Neutrophil (primary cell): ENCODE results near the gene ACAD9.
A peak's percentile ranks its signal among the peaks of the same experiment; 100 is the strongest.
"Not testable (repeated sequence)": the region's sequence is repeated elsewhere in the genome, so short reads cannot be mapped to it uniquely, and the experiment has no call there.

Source experiments
- H3K27ac ChIP-seq: fragments of 200-600 bp; sonication (generic); 2 replicates; pipeline ENCODE4 v1.5.1; 2016; ENCODE audit warnings: mild to moderate bottlenecking, moderate library complexity
- H3K27me3 ChIP-seq: fragments of 200-600 bp; sonication (generic); 2 replicates; pipeline ENCODE4 v1.6.0; 2016; ENCODE audit warnings: mild to moderate bottlenecking
- H3K36me3 ChIP-seq: fragments of 200-600 bp; sonication (generic); 2 replicates; pipeline ENCODE4 v1.5.1; 2017
- H3K4me1 ChIP-seq, 2 experiments: fragments of 200-600 bp in 1 of 2; sonication (generic) in 1 of 2; 1 replicate in 1 of 2; 2 replicates in 1 of 2; pipeline versions ENCODE4 v1.5.1 to v1.6.1; 2013 to 2016; ENCODE audit warnings: low read depth in 1 of 2, low read length in 1 of 2, mild to moderate bottlenecking in 1 of 2, moderate library complexity in 1 of 2; ENCODE audit not compliant: control insufficient read depth in 1 of 2, insufficient read depth in 1 of 2
- H3K4me3 ChIP-seq, 2 experiments: fragments of 200-600 bp in 1 of 2; sonication (generic) in 1 of 2; 1 replicate in 1 of 2; 2 replicates in 1 of 2; pipeline ENCODE4 v1.5.1; 2013 to 2016; ENCODE audit warnings: low read depth in 1 of 2, low read length in 1 of 2, mild to moderate bottlenecking in 1 of 2, moderate library complexity in 1 of 2
- H3K9me3 ChIP-seq: fragments of 200-600 bp; sonication (generic); 2 replicates; pipeline ENCODE4 v1.5.1; 2016
- TF ChIP-seq, protein P1 (sequence below): fragments of 200-600 bp; sonication (generic); IDR thresholded peaks from 2 replicates; pipeline ENCODE4 v1.5.1; 2016; ENCODE audit warnings: antibody characterized with exemption

Gene ACAD9

DNA sequence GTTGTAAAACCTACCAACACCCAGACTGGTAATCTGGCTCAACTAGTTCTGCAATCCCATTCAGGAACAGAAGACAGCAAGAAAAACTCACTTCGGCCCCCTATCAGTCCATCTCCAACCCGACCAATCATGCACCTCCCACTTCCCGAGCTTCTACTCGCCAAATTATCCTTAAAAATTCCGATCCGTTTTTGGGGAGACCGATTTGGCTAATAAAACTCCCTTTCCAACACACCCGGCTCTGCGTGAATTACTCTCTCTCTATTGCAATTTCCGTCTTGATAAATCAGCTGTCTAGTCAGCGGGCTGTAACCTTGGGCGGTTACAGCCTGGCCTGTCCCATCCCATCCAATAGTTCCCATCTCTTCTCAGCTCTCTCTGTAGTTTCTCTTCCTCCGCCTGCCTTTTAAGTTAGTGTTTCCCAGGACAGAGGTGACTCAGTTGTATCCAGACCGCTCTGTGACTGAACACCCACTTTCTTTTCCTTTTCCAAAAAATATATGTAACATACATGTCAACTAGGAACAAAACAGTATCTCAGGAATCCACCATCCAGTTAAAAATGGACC, 780 bp upstream of the ACAD9 start:
- TF ChIP-seq, protein P1, sequence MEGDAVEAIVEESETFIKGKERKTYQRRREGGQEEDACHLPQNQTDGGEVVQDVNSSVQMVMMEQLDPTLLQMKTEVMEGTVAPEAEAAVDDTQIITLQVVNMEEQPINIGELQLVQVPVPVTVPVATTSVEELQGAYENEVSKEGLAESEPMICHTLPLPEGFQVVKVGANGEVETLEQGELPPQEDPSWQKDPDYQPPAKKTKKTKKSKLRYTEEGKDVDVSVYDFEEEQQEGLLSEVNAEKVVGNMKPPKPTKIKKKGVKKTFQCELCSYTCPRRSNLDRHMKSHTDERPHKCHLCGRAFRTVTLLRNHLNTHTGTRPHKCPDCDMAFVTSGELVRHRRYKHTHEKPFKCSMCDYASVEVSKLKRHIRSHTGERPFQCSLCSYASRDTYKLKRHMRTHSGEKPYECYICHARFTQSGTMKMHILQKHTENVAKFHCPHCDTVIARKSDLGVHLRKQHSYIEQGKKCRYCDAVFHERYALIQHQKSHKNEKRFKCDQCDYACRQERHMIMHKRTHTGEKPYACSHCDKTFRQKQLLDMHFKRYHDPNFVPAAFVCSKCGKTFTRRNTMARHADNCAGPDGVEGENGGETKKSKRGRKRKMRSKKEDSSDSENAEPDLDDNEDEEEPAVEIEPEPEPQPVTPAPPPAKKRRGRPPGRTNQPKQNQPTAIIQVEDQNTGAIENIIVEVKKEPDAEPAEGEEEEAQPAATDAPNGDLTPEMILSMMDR = no peak
- Histone ChIP-seq H3K9me3 (no peaks in the 10 kb centered on the region), H3K4me3 (peak overlapping the region; percentile 77 to 83), H3K27ac (peak overlapping the region; percentile 81), H3K36me3 (no peaks in the 10 kb centered on the region), H3K27me3 (no peaks in the 10 kb centered on the region), H3K4me1 (peaks cover 46 to 50% of the 10 kb centered on the region in 2 experiments)

DNA sequence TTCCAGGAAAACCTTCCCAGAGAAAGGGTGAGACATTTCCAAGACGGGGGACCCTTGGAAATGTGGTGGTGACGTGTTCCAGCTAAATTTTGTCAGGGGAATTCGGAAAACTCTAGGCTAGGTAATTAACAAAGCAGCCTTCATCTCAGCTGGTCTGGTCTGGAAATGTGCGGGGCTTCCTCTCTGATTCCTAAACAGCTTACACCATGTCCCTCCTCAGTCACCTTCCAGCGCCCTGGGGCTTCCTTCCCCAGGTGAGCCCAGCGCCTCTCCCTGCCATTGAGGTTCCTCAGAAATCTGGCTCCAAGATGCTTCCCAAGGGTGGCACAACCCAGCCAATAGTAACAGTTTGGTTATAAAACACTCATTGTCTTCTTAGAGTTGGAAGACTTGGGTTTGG, 571 bp downstream of the ACAD9 start:
- H3K4me3 ChIP-seq = peak overlapping the region; percentile 77 to 83
- H3K27me3 ChIP-seq = no peaks in the 10 kb centered on the region
- H3K4me1 ChIP-seq = peaks cover 46 to 50% of the 10 kb centered on the region in 2 experiments
- H3K36me3 ChIP-seq = no peaks in the 10 kb centered on the region
- TF ChIP-seq, protein P1 = no peak
- H3K9me3 ChIP-seq = no peaks in the 10 kb centered on the region
- H3K27ac ChIP-seq = peak overlapping the region; percentile 81

DNA sequence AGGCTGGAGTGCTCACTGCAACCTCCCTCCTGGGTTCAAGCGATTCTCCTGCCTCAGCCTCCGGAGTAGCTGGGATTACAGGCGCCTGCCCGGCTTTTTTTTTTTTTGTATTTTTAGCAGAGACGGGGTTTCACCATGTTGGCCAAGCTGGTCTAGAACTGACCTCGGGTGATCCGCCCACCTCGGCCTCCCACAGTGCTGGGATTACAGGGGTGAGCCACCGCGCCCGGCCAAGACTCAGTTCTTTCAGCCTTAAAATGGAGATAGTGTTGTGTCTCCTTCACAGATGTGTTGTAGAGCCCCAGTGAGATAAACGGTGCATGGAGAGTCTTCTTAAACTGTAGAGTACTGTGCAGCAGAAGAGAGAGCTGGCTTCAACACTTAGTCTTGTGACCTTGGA, 1.0 kb downstream of the ACAD9 start:
- peaks cover 44 to 46% of the 10 kb centered on the region in 2 experiments for H3K4me1 ChIP-seq
- H3K36me3 ChIP-seq, H3K27ac ChIP-seq, H3K9me3 ChIP-seq, H3K27me3 ChIP-seq, H3K4me3 ChIP-seq: not testable (repeated sequence)

DNA sequence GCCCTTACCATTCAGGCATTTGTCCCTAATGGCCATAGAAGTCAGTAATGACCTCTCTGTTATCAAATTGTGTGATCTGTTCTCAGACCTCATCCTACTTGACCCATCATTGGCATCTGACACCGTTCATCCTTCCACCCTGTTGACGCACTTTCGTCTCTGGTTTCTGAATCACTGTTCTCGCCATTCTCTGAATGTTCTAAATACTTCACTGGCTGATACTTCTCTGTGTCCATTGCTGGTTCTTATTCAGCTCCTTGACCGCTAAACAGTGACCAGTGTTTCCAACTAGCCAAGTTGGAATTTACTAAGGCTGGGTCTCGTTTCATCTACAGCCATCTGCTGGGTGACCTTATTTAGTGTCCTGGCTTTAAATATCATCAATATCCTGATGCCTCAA, 2.2 kb downstream of the ACAD9 start:
- H3K36me3 ChIP-seq = no peaks in the 10 kb centered on the region
- no peaks in the 10 kb centered on the region for H3K27me3 ChIP-seq
- no peak overlapping the region for H3K27ac ChIP-seq
- TF ChIP-seq, protein P1 = no peak
- no peaks in the 10 kb centered on the region for H3K9me3 ChIP-seq
- H3K4me1 ChIP-seq = peaks cover 33 to 35% of the 10 kb centered on the region in 2 experiments
- H3K4me3 ChIP-seq = no peak overlapping the region

DNA sequence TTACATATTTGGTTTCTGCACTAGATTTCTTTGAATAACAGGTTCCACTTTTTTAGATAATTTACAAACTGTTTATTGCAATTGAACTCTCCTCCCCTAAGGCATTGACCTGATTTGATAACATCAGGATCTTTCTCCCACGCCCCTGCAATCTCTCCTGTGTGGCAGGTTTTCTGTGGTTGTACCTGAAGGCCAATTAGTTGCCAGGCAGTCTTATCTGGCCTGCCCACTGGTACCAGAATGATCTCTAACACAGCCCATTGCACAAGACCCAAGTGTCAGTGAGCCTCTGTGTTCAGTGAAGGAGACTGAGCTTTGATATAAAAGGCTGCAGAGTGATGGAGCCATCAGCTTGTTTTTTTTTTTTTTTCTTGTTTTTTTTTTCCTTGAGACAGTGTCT, 3.3 kb downstream of the ACAD9 start:
- Histone ChIP-seq H3K9me3 (no peaks in the 10 kb centered on the region), H3K27ac (no peak overlapping the region), H3K27me3 (no peaks in the 10 kb centered on the region), H3K36me3 (peaks cover under 1% of the 10 kb centered on the region), H3K4me1 (peaks cover 22 to 24% of the 10 kb centered on the region in 2 experiments), H3K4me3 (no peak overlapping the region)
- TF ChIP-seq, protein P1 = no peak

DNA sequence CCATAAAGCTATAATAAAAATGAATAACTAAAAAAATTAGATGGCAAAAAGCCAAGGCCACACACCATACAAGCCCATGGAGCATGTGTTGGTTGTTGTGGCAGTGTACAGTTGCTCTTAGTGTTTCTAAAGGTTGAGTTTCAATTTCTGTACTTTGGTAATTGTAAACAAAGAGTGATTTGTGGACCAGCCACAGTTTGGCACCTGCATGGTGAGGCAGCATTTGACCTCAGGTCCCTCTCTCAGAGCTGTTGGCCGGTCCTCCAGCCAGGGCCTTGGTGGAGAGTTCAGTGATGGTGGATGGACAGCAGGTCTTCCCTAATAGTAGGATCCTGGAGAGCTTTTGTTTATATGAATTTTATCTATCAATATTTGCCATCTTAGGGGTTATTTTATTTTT, 5.6 kb downstream of the ACAD9 start:
- H3K27me3 ChIP-seq = no peaks in the 10 kb centered on the region
- TF ChIP-seq, protein P1 = no peak
- H3K9me3 ChIP-seq = no peaks in the 10 kb centered on the region
- H3K4me3 ChIP-seq = no peak overlapping the region
- peaks cover 7% of the 10 kb centered on the region for H3K36me3 ChIP-seq
- no peak overlapping the region for H3K27ac ChIP-seq
- H3K4me1 ChIP-seq = peaks cover 2% of the 10 kb centered on the region in 2 experiments
